VCaP (cell line): ENCODE measurements around the gene TAPT1.

Experiments used
- H3K27ac ChIP-seq: fragments of 450-650 bp; 2 replicates; pipeline ENCODE4 v1.5.1; 2017
- CTCF ChIP-seq: fragments of 450-650 bp; conservative IDR thresholded peaks from 2 replicates; pipeline ENCODE4 v1.5.1; 2017; ENCODE audit warnings: mild to moderate bottlenecking, moderate library complexity

Gene TAPT1

GRCh38 chr4:16119981-16120380 is 106.3 kb downstream of the TAPT1 start:
- no peak overlapping the region for H3K27ac ChIP-seq
- no peak for TF ChIP-seq CTCF

GRCh38 chr4:16118090-16118489 is 108.2 kb downstream of the TAPT1 start:
- TF ChIP-seq CTCF, result no peak
- no peak overlapping the region for H3K27ac ChIP-seq

GRCh38 chr4:16117164-16117563 is 109.1 kb downstream of the TAPT1 start:
- TF ChIP-seq CTCF, result no peak

GRCh38 chr4:16116493-16116990 is 109.7 kb downstream of the TAPT1 start:
- TF ChIP-seq CTCF, result no peak
- H3K27ac ChIP-seq, result no peak overlapping the region

More at GRCh38 chr4:16117164-16117563, 109.1 kb downstream of the TAPT1 start:
- no peak overlapping the region for H3K27ac ChIP-seq

- TF ChIP-seq CTCF, result no peak
Measured at GRCh38 chr4:16116019-16116418, 110.3 kb downstream of the TAPT1 start.

GRCh38 chr4:16114546-16114945 is 111.7 kb downstream of the TAPT1 start:
- no peak overlapping the region for H3K27ac ChIP-seq
- no peak for TF ChIP-seq CTCF

More at GRCh38 chr4:16116019-16116418, 110.3 kb downstream of the TAPT1 start:
- no peak overlapping the region for H3K27ac ChIP-seq

GRCh38 chr4:16113741-16114140 is 112.5 kb downstream of the TAPT1 start:
- no peak for TF ChIP-seq CTCF
- no peak overlapping the region for H3K27ac ChIP-seq
